SKM-1 treated with dmso at 0.1 percent for 144 hours (cell line): Measurements from ENCODE around the gene AVPR1B.
"Not testable (repeated sequence)": the region's sequence is repeated elsewhere in the genome, so short reads cannot be mapped to it uniquely, and the experiment has no call there.

Experiments
- DNase-seq: peaks from one replicate; lab custom pipeline; 2025; ENCODE audit not compliant: unreplicated experiment; lab: John Stamatoyannopoulos, UW

Gene AVPR1B

DNA sequence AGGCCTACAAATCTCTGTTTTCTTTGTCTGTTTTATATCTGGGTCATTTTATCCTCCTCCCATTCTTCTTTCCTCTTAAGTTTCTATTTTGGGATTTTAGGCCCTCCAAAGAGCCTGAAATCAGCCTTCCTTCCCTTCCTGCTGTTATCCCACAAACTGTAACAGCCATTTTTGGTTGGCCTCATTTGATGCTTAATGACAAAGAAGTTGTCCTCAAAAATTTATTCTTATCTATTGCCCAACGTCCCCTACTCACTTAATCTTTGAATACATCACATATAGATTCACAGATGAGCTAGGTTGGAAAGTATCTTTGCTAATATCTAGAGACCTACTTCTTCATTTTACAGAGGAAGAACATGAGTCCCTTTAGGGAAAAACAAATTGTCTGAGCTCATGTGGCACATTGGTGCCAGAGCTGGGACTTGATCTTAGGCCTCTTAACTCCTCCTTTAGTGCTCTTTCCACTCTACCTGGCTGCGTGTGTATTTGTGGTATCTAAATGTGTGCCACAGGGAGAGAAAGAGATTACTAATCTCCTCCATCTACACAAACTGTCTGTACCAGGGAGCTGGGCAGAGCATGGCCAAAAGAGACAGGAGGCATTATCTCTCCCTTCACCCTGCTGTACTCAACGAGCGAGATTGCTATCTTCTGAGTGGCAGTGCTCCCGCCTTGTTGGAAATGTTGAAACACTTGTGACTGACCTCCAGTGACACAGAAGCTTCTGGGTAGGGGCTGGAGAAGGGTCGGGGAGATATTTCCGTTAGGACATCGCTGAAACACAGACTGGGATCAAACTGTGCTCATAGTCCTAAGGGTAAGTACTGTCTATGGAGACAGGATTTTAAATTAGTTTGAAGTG is 34.1 kb downstream of the AVPR1B start:
- DNase-seq = peak; percentile 59

- DNase-seq = peak; percentile 85
These were observed 35.3 kb downstream of the AVPR1B start for GRCh38 chr1:206081856-206082255.

GRCh38 chr1:206080026-206080820 is 37.0 kb downstream of the AVPR1B start:
- DNase-seq = peak; percentile 51

- peak; percentile 77 for DNase-seq
These were observed 38.1 kb downstream of the AVPR1B start for GRCh38 chr1:206079135-206079534.

GRCh38 chr1:206075786-206076755 is 41.1 kb downstream of the AVPR1B start:
- DNase-seq = no peak

DNA sequence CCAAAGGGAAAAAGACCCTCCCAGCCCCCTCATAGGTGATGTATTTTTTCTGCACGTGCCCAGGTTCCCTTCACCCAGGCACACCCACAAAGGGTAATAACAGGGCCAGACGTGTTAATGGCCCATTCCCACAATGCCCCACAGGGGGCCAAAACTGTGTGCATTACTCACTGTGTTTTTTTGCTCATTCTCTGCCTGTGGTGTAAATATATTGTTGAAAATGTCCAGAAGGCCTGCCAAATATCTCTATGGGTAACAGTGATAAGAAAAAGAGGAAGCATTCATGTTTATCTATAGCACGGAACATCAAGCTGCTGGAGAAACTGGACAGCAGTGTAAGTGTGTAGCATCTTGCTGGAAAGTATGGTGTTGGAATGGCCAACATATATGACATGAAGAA is 42.3 kb downstream of the AVPR1B start:
- DNase-seq = peak; percentile 49

DNA sequence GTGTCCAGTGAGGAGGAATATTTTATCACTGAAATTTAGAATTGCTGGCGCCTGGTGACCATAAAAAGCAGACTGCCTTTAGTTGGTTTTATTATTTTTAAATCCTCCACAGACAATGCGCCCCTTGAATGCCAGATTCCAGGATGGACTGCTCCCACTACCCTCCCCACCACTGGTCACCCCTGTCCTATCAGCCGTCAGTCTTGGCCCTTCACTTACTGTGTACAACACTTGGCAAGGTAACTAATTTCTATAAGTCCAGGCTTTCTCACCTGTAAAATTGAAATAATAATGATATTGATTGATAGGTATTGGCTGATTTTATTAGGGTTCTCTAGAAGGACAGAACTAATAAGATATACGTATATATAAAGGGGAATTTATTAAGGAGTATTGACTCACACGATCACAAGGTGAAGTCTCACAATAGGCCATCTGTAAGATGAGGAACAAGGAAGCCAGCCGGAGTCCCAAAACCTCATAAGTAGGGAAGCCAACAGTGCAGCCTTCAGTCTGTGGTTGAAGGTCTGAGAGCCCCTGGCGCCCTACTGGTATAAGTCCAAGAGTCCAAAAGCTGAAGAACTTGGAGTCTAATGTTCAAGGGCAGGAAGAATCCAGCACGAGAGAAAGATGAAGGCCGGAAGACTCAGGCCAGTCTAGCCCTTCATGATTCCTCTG is 46.4 kb downstream of the AVPR1B start:
- no peak for DNase-seq

GRCh38 chr1:206068314-206068713 is 48.9 kb downstream of the AVPR1B start:
- peak; percentile 28 for DNase-seq

DNA sequence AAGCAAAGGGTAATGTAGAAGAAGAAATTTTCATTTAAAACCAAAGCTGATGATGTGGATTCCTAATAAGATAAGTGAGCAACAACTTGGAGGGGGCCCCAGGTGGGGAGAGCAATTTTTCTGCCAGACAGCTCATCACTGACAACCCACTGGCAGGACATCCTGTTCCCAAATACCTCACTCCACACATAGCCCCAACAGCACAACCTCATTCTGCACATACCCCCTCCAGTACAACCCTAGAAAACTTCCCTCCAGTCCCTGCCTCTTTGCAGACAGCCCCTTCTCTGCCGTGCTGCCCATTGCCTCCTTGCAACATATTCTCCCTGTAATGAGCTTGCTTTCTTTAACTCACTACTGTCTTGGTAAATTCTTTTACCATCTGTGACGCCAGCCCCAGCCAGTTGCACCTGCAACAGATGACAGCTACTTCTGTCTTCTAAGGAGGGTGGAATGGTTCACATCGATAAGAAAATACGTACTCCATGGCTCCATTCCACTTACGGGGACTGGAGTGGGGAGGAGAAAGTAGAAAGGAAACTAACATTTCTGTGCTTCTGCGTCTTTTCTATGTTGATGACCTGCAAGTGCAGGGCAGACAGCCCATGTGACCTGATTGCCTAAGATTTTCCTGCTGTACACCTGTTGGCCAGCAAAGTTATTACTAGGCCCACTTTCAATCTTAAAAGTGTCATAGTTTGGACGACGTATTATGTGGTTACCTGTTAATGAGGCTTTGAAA is 49.5 kb downstream of the AVPR1B start:
- no peak for DNase-seq

DNA sequence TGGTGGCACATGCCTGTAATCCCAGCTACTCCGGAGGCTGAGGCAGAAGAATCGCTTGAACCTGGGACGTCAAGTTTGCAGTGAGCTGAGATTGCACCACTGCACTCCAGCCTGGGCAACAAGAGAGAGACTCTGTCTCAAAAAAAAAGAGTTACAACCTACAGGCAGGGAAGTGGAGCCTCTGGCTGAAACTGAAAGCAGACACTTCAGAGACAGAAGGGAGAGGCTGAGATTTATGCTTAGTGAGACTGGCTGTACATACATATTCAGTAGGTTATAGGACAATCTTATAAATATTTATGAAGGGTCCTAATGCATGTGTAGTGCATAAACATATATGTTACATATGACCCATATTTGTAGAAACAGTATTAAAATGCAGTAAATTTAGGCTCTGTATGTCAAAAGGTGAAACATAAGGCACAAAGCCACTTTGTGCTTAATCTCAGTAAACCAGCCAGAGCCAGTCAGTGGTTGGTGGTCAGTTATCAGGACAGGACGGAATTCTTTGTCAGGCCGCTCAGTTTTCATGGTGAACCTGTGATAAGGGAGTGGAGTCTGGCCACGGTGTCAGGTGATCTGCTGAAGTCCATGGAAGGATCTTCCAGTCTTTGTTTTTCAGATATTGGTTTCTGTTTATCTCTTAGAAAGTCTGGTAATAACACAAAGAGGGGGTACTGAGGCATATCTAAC is 50.6 kb downstream of the AVPR1B start:
- no peak for DNase-seq

DNA sequence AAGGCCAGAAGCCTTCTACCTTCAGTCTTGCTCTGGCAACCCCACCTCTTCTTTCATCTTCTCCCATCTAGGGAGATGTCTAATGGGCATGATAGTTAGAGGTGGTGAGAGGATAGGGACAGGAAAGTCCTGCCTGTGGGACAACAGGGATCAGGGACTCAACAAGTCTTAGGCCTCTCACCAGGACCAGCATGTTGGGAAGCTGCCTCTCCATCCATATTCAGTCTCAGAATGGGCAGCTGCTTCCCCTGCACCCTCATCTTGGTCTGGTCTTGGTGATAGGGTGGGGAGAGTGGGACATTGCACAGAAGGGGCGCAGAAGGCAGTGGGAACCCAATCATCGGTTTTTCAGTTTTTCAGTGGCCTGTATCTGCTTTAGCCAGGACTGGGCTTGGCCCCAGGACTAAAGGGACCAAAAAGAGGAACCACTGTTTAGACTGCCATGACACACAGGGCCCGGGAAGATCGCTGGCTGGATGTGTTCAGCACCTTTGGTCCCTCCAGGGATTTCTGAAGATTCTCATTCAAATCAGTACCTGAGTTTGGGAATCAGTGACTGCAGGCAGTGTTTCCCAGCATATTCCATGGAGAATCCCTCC is 51.5 kb downstream of the AVPR1B start:
- DNase-seq = no peak

DNA sequence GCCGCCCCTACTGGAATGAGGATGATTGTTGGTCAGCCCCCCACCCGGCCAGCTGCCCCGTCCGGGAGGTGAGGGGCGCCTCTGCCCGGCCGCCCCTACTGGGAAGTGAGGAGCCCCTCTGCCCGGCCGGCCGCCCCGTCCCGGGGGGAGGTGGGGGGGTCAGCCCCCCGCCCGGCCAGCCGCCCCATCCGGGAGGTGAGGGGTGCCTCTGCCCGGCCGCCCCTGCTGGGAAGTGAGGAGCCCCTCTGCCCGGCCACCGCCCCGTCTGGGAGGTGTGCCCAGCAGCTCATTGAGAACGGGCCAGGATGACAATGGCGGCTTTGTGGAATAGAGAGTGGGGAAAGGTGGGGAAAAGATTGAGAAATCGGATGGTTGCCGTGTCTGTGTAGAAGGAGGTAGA is 52.7 kb downstream of the AVPR1B start:
- not testable (repeated sequence) for DNase-seq

DNA sequence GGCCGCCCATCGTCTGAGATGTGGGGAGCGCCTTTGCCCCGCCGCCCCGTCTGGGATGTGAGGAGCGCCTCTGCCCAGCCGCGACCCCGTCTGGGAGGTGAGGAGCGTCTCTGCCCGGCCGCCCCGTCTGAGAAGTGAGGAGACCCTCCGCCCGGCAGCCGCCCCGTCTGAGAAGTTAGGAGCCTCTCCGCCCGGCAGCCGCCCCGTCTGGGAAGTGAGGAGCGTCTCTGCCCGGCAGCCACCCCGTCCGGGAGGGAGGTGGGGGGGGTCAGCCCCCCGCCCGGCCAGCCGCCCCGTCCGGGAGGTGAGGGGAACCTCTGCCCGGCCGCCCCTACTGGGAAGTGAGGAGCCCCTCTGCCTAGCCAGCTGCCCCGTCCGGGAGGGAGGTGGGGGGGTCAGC is 53.2 kb downstream of the AVPR1B start:
- DNase-seq = not testable (repeated sequence)

GRCh38 chr1:206062464-206062863 is 54.7 kb downstream of the AVPR1B start:
- no peak for DNase-seq

- DNase-seq = no peak
These were observed 56.3 kb downstream of the AVPR1B start for GRCh38 chr1:206060844-206061243.
